Smooth muscle cell (in vitro differentiated cells): ENCODE data around the gene MFAP1. TPM values are rescaled to one million over a fixed set of nuclear protein-coding genes. Genes with fewer than 3 reads are reported as not detected.

Source experiments
- DNase-seq: peaks from one replicate; lab custom pipeline; 2025; ENCODE audit not compliant: unreplicated experiment; lab: John Stamatoyannopoulos, UW
- H2AFZ ChIP-seq: fragments of 200-600 bp; sonication (generic); 2 replicates; pipeline ENCODE4 v1.6.0; 2016; ENCODE audit warnings: antibody characterized with exemption, low read depth, mild to moderate bottlenecking
- H3F3A ChIP-seq: fragments of 200-600 bp; sonication (generic); 2 replicates; pipeline ENCODE4 v1.6.0; 2017; ENCODE audit warnings: antibody characterized with exemption, low read depth
- H3K27ac ChIP-seq: fragments of 200-600 bp; sonication (generic); 2 replicates; pipeline ENCODE4 v1.5.1; 2016; ENCODE audit warnings: low read depth, mild to moderate bottlenecking
- H3K27me3 ChIP-seq: fragments of 200-600 bp; sonication (generic); 2 replicates; pipeline ENCODE4 v1.6.1; 2016; ENCODE audit warnings: low read depth, mild to moderate bottlenecking
- H3K36me3 ChIP-seq: fragments of 200-600 bp; sonication (generic); 2 replicates; pipeline ENCODE4 v1.5.1; 2016; ENCODE audit warnings: low read depth
- H3K4me1 ChIP-seq: fragments of 200-600 bp; sonication (generic); 2 replicates; pipeline ENCODE4 v1.5.1; 2016; ENCODE audit warnings: low read depth
- H3K4me2 ChIP-seq: fragments of 200-600 bp; sonication (generic); 2 replicates; pipeline ENCODE4 v1.6.0; 2016; ENCODE audit warnings: mild to moderate bottlenecking
- H3K4me3 ChIP-seq: fragments of 200-600 bp; sonication (generic); 2 replicates; pipeline ENCODE4 v1.5.1; 2016; ENCODE audit warnings: mild to moderate bottlenecking
- H3K79me2 ChIP-seq: fragments of 200-600 bp; sonication (generic); 2 replicates; pipeline ENCODE4 v1.6.0; 2016; ENCODE audit warnings: low read depth, mild to moderate bottlenecking
- H3K9ac ChIP-seq: fragments of 200-600 bp; sonication (generic); 2 replicates; pipeline ENCODE4 v1.6.0; 2016; ENCODE audit warnings: low read depth
- H3K9me3 ChIP-seq: fragments of 200-600 bp; sonication (generic); replicated peaks from 2 replicates; pipeline ENCODE4 v1.5.1; 2016; ENCODE audit warnings: low read depth
- H4K20me1 ChIP-seq: fragments of 200-600 bp; sonication (generic); 2 replicates; pipeline ENCODE4 v1.6.0; 2016; ENCODE audit warnings: low read depth
- CTCF ChIP-seq: fragments of 200-600 bp; sonication (generic); IDR thresholded peaks from 2 replicates; pipeline ENCODE4 v1.5.1; 2017; ENCODE audit warnings: borderline replicate concordance, mild to moderate bottlenecking, antibody characterized with exemption; ENCODE audit not compliant: insufficient read depth, poor library complexity, severe bottlenecking
- WGBS: methylation state at CpG from one replicate; pipeline ENCODE4 v1.1.7; 2016; ENCODE audit warnings: low lambda C conversion rate; 5-methylcytosine and 5-hydroxymethylcytosine counted together
- polyA plus RNA-seq: library from polyadenylated mRNA; unstranded; fragments of >200 nt; fragmentation: Nextera tagmentation; extraction: Ambion mirVana; gene quantifications from 2 replicates; pipeline ENCODE4 v1.2.1, GENCODE V29; 2016
- total RNA-seq: library from RNA; depleted of rRNA; stranded (reverse); fragments of >200 nt; gene quantifications from 2 replicates; pipeline ENCODE4 v1.2.3, GENCODE V29; 2014

The MFAP1 gene
- total and polyA plus RNA-seq, 2 experiments from 2014 or later: 34.9 to 41.2 TPM

- peaks cover 15% of the 10 kb centered on the region for H4K20me1 ChIP-seq
- TF ChIP-seq CTCF: no peak
- no peaks in the 10 kb centered on the region for H3K9me3 ChIP-seq
- peaks cover 4% of the 10 kb centered on the region for H3K4me1 ChIP-seq
- H3K36me3 ChIP-seq: peaks cover 7% of the 10 kb centered on the region
- H3K9ac ChIP-seq: peak within 1 kb of the TSS; percentile 18
- H3K27ac ChIP-seq: peak within 1 kb of the TSS; percentile 14
- DNase-seq: peak; percentile 55
- no peaks in the 10 kb centered on the region for H3K27me3 ChIP-seq
- 2% methylated on average over 34 of the region's 41 CpGs for WGBS
- H3K4me3 ChIP-seq: peak within 1 kb of the TSS; percentile 67
- peaks cover 34% of the 10 kb centered on the region for H3F3A ChIP-seq
- H3K4me2 ChIP-seq: peak within 1 kb of the TSS; percentile 88
- H2AFZ ChIP-seq: peak within 1 kb of the TSS; percentile 61
- H3K79me2 ChIP-seq: no peaks in the 10 kb centered on the region
Observed at GRCh38 chr15:43776718-43777266, 47.7 kb downstream of the MFAP1 start, which contains the start of gene ELL3. ELL3 (minus strand) TSS chr15:43776966; CDS start chr15:43776901, 65 bp downstream.

GRCh38 chr15:43776101-43776717 lies 48.3 kb downstream of the MFAP1 start:
- Histone ChIP-seq H3K79me2 (no peaks in the 10 kb centered on the region), H3K4me2 (peak overlapping the region; percentile 88), H3F3A (peaks cover 39% of the 10 kb centered on the region), H3K4me1 (peaks cover 4% of the 10 kb centered on the region), H2AFZ (no peak overlapping the region), H3K27ac (no peak overlapping the region), H3K27me3 (no peaks in the 10 kb centered on the region), H3K9me3 (no peaks in the 10 kb centered on the region), H3K36me3 (peaks cover 12% of the 10 kb centered on the region), H3K4me3 (peak overlapping the region; percentile 67), H3K9ac (no peak overlapping the region), H4K20me1 (peaks cover 19% of the 10 kb centered on the region)
- no peak for TF ChIP-seq CTCF
- WGBS: 5% methylated on average over 35 of the region's 35 CpGs
- DNase-seq: no peak

- no peak for DNase-seq
- Histone ChIP-seq H3K9ac (no peak overlapping the region), H3K27ac (no peak overlapping the region), H4K20me1 (peaks cover 26% of the 10 kb centered on the region), H3K4me1 (peaks cover 4% of the 10 kb centered on the region), H3K79me2 (no peaks in the 10 kb centered on the region), H3K36me3 (peaks cover 20% of the 10 kb centered on the region), H3F3A (peaks cover 45% of the 10 kb centered on the region), H3K27me3 (no peaks in the 10 kb centered on the region), H2AFZ (no peak overlapping the region), H3K9me3 (no peaks in the 10 kb centered on the region), H3K4me2 (no peak overlapping the region), H3K4me3 (peak overlapping the region; percentile 67)
- TF ChIP-seq CTCF: no peak
- 95% methylated on average over 1 of the region's 1 CpG for WGBS
Observed at GRCh38 chr15:43775411-43775965, 49.0 kb downstream of the MFAP1 start.
